Myocyte (in vitro differentiated cells): ENCODE data around the gene RNF152. TPM values are rescaled to one million over a fixed set of nuclear protein-coding genes. Genes with fewer than 3 reads are reported as not detected.

Source experiments
- DNase-seq: peaks from one replicate; pipeline ENCODE4 v3.0.0-alpha.2; 2012; ENCODE audit warnings: low read depth
- total RNA-seq: library from RNA; depleted of rRNA; stranded (reverse); fragments of >200 nt; gene quantifications from 2 replicates; pipeline ENCODE4 v1.2.3, GENCODE V29; 2014

The RNF152 gene
- total RNA-seq, 1 donor from 2014 or later: 6.8 TPM

GRCh38 chr18:61761875-61762274 is 130.9 kb downstream of the RNF152 start:
- DNase-seq: no peak
